ENCODE data around the gene MAST2. TPM values are rescaled to one million over a fixed set of nuclear protein-coding genes. Genes with fewer than 3 reads are reported as not detected.

Gene MAST2
- total and polyA plus RNA-seq, 2 of the 13 experiments (the other 11 are each of a cell fraction or from before 2014, with no cell fraction given) = 15.3 to 23.0 TPM

GRCh38 chr1:45969866-45970265 lies 166.5 kb downstream of the MAST2 start:
- Histone ChIP-seq H3K9ac (ENCODE audit: insufficient read depth, low read depth, low read length) (no peak overlapping the region), H4K20me1 (ENCODE audit: insufficient read depth, low read length) (no peaks in the 10 kb centered on the region), H3K79me2 (ENCODE audit: insufficient read depth, low read length) (peaks cover 2% of the 10 kb centered on the region), H3K4me3 (replicated peaks in 1 of 3; ENCODE audit: insufficient read depth in 1 of 3, low read depth in 2 of 3, low read length in 3 of 3) (no peak overlapping the region), H3K27me3 (ENCODE audit: control insufficient read depth in 1 of 2, insufficient read depth in 2 of 2, low read length in 2 of 2) (no peaks in the 10 kb centered on the region), H3K27ac (ENCODE audit: extremely low read length, insufficient read depth, low read length) (no peak overlapping the region), H3K9me3 (ENCODE audit: low read length) (no peaks in the 10 kb centered on the region), H3K4me2 (ENCODE audit: low read depth, low read length) (no peak overlapping the region), H3K36me3 (replicated peaks in 1 of 2; ENCODE audit: control insufficient read depth in 1 of 2, insufficient read depth in 2 of 2, low read length in 2 of 2) (peaks cover 5 to 16% of the 10 kb centered on the region in 2 experiments; a peak in 4 of 5 replicates), H2AFZ (ENCODE audit: low read length) (no peak overlapping the region), H3K4me1 (ENCODE audit: insufficient read depth, low read length) (peaks cover 55% of the 10 kb centered on the region)
- ATAC-seq (no peak), DNase-seq (ENCODE audit: low spot score) (no peak), FAIRE-seq (no peak)
- POLR2A ChIA-PET = interaction anchor here (1.3 kb wide), 1 partner anchor 9 kb away, joined by 3 read pairs; no protein-coding TSS in a partner anchor
- BruUV-seq (replicated peaks) = no TSS peak
- intact Hi-C loops (cut with micrococcal nuclease; ENCODE audit: unreplicated experiment) = no loop called here
- WGBS (ENCODE audit: low lambda C conversion rate) = 98% methylated on average over 3 of the region's 3 CpGs
- CTCF ChIA-PET (ENCODE audit: low intra/inter-chr PET ratio, low total read pairs) = no interaction called here
- TF ChIP-seq ZBTB42 (CRISPR knock-in tag; IDR thresholded peaks at IDR 0.05) (no peak), ZNF83 (CRISPR knock-in tag; IDR thresholded peaks at IDR 0.05; ENCODE audit: borderline replicate concordance) (no peak), ZZZ3 (CRISPR knock-in tag; IDR thresholded peaks at IDR 0.05; ENCODE audit: borderline replicate concordance) (no peak), SETDB1 (CRISPR knock-in tag; IDR thresholded peaks at IDR 0.05; ENCODE audit: borderline replicate concordance) (no peak), ZSCAN22 (CRISPR knock-in tag; IDR thresholded peaks at IDR 0.05) (no peak), HOXA7 (CRISPR knock-in tag; IDR thresholded peaks at IDR 0.05) (no peak), GMEB1 (CRISPR knock-in tag; IDR thresholded peaks at IDR 0.05; ENCODE audit: borderline replicate concordance) (no peak), ZNF556 (CRISPR knock-in tag; IDR thresholded peaks at IDR 0.05; ENCODE audit: borderline replicate concordance) (no peak), ZNF224 (CRISPR knock-in tag; IDR thresholded peaks at IDR 0.05) (no peak), TOE1 (CRISPR knock-in tag; IDR thresholded peaks at IDR 0.05) (no peak), AGO2 (optimal IDR thresholded peaks at IDR 0.05; ENCODE audit: low read depth, low read length) (no peak), ZNF749 (CRISPR knock-in tag; IDR thresholded peaks at IDR 0.05; ENCODE audit: borderline replicate concordance) (no peak), ONECUT2 (CRISPR knock-in tag; IDR thresholded peaks at IDR 0.05) (no peak), ZMAT3 (CRISPR knock-in tag; conservative IDR thresholded peaks at IDR 0.05) (no peak), ZNF282 (IDR thresholded peaks at IDR 0.05; ENCODE audit: partially characterized antibody) (no peak), ZNF557 (CRISPR knock-in tag; IDR thresholded peaks at IDR 0.05) (no peak), HOXA3 (CRISPR knock-in tag; IDR thresholded peaks at IDR 0.05) (no peak), BCLAF1 (IDR thresholded peaks at IDR 0.05) (no peak), ZNF619 (CRISPR knock-in tag; IDR thresholded peaks at IDR 0.05) (no peak)
- TF ChIP-seq, protein P1, sequence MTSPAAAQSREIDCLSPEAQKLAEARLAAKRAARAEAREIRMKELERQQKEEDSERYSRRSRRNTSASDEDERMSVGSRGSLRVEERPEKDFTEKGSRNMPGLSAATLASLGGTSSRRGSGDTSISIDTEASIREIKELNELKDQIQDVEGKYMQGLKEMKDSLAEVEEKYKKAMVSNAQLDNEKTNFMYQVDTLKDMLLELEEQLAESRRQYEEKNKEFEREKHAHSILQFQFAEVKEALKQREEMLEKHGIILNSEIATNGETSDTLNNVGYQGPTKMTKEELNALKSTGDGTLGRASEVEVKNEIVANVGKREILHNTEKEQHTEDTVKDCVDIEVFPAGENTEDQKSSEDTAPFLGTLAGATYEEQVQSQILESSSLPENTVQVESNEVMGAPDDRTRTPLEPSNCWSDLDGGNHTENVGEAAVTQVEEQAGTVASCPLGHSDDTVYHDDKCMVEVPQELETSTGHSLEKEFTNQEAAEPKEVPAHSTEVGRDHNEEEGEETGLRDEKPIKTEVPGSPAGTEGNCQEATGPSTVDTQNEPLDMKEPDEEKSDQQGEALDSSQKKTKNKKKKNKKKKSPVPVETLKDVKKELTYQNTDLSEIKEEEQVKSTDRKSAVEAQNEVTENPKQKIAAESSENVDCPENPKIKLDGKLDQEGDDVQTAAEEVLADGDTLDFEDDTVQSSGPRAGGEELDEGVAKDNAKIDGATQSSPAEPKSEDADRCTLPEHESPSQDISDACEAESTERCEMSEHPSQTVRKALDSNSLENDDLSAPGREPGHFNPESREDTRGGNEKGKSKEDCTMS (CRISPR knock-in tag; conservative IDR thresholded peaks at IDR 0.05) = no peak
- in situ Hi-C loops (cut with HindIII; ENCODE audit: extremely low pct_ligation_motif_present, low pct_unique_long_range_greater_than_20kb) = no loop called here

Data from HepG2 (cell line).